Erythroblast (primary cell): ENCODE data around the gene GALNT9.

Source experiments
- DNase-seq, 2 experiments: peaks; one replicate each; lab custom pipeline; 2025; lab: John Stamatoyannopoulos, UW
- GATA1 ChIP-seq: IDR thresholded peaks from 2 replicates; pipeline ENCODE4 v1.6.1; 2011; ENCODE audit warnings: low read depth, mild to moderate bottlenecking, control low read depth, low read length, moderate library complexity
- POLR2A ChIP-seq: IDR thresholded peaks from 2 replicates; pipeline ENCODE4 v1.6.1; 2011; ENCODE audit warnings: mild to moderate bottlenecking, low read length

GALNT9 gene

GRCh38 chr12:132190834-132191500, 138.4 kb downstream of the GALNT9 start:
- TF ChIP-seq GATA1 (no peak), POLR2A (no peak)
- no peak for DNase-seq

GRCh38 chr12:132190012-132190755, 139.2 kb downstream of the GALNT9 start:
- no peak for TF ChIP-seq GATA1
- no peak for TF ChIP-seq POLR2A
- DNase-seq: peak in 1 of 2 experiments; percentile 44

GRCh38 chr12:132189378-132190011, 139.9 kb downstream of the GALNT9 start:
- no peak for TF ChIP-seq GATA1
- TF ChIP-seq POLR2A: no peak
- DNase-seq: peak; percentile 87 to 89

GRCh38 chr12:132188916-132189325, 140.5 kb downstream of the GALNT9 start:
- TF ChIP-seq GATA1 (no peak), POLR2A (no peak)
- DNase-seq: no peak

GRCh38 chr12:132188451-132188901, 140.9 kb downstream of the GALNT9 start:
- DNase-seq: no peak
- no peak for TF ChIP-seq POLR2A
- no peak for TF ChIP-seq GATA1

- TF ChIP-seq GATA1: no peak
- TF ChIP-seq POLR2A: no peak
- no peak for DNase-seq
Observed at GRCh38 chr12:132187646-132188450, 141.5 kb downstream of the GALNT9 start.

GRCh38 chr12:132186857-132187620, 142.3 kb downstream of the GALNT9 start:
- TF ChIP-seq POLR2A (no peak), GATA1 (no peak)
- no peak for DNase-seq

GRCh38 chr12:132186208-132186856, 143.1 kb downstream of the GALNT9 start:
- no peak for DNase-seq
- TF ChIP-seq GATA1 (no peak), POLR2A (no peak)

GRCh38 chr12:132185705-132186104, 143.7 kb downstream of the GALNT9 start:
- DNase-seq: no peak

GRCh38 chr12:132182711-132183365, 146.6 kb downstream of the GALNT9 start:
- TF ChIP-seq POLR2A (no peak), GATA1 (no peak)
- DNase-seq: no peak

More at GRCh38 chr12:132185705-132186104, 143.7 kb downstream of the GALNT9 start:
- TF ChIP-seq GATA1 (no peak), POLR2A (no peak)

GRCh38 chr12:132182206-132182710, 147.1 kb downstream of the GALNT9 start:
- no peak for TF ChIP-seq POLR2A
- TF ChIP-seq GATA1: no peak
- no peak for DNase-seq
